Amygdala (tissue), 56 donors: ENCODE data around the gene MYO7B.
A peak's percentile ranks its signal among the peaks of the same experiment; 100 is the strongest.
"Not testable (repeated sequence)": the region's sequence is repeated elsewhere in the genome, so short reads cannot be mapped to it uniquely, and the experiment has no call there.

Experiments used
- DNase-seq, 56 donors: peaks; one replicate each; lab custom pipeline; 2025; lab: John Stamatoyannopoulos, UW

Gene MYO7B

GRCh38 chr2:127523269-127523939 is 12.1 kb upstream of the MYO7B start:
- DNase-seq, result no peak

- not testable (repeated sequence) for DNase-seq
Observed at GRCh38 chr2:127524198-127524834, 11.2 kb upstream of the MYO7B start.

GRCh38 chr2:127525691-127526131 is 9.8 kb upstream of the MYO7B start:
- DNase-seq, result no peak

- DNase-seq, result peak; percentile 74 to 96 (median 92)
Observed at GRCh38 chr2:127526132-127527000, 9.1 kb upstream of the MYO7B start, which contains the start of gene IWS1. Gene IWS1, minus strand, starts transcription at chr2:127526489. Its CDS starts 281 bp downstream, at chr2:127526208.

- no peak for DNase-seq
Observed at GRCh38 chr2:127527001-127527804, 8.3 kb upstream of the MYO7B start.

- DNase-seq, result no peak
Observed at GRCh38 chr2:127528487-127528886, 7.0 kb upstream of the MYO7B start.

GRCh38 chr2:127529416-127529815 is 6.1 kb upstream of the MYO7B start:
- DNase-seq, result not testable (repeated sequence)

- no peak for DNase-seq
Observed at GRCh38 chr2:127530245-127531140, 5.0 kb upstream of the MYO7B start.

- no peak for DNase-seq
Observed at GRCh38 chr2:127531221-127531648, 4.2 kb upstream of the MYO7B start.

GRCh38 chr2:127532296-127532695 is 3.2 kb upstream of the MYO7B start:
- no peak for DNase-seq

- DNase-seq, result no peak
Observed at GRCh38 chr2:127535918-127536317, 435 bp downstream of the MYO7B start.

GRCh38 chr2:127536707-127537541 is 1.4 kb downstream of the MYO7B start:
- DNase-seq, result no peak

GRCh38 chr2:127537644-127538043 is 2.2 kb downstream of the MYO7B start:
- DNase-seq, result no peak

- DNase-seq, result no peak
Observed at GRCh38 chr2:127541809-127542208, 6.3 kb downstream of the MYO7B start.

GRCh38 chr2:127542231-127542630 is 6.7 kb downstream of the MYO7B start:
- DNase-seq, result no peak

- not testable (repeated sequence) for DNase-seq
Observed at GRCh38 chr2:127543013-127543501, 7.6 kb downstream of the MYO7B start.

- no peak for DNase-seq
Observed at GRCh38 chr2:127545189-127545588, 9.7 kb downstream of the MYO7B start.

- DNase-seq, result no peak
Observed at GRCh38 chr2:127545796-127546195, 10.3 kb downstream of the MYO7B start.
